H1 (cell line): ENCODE measurements around the gene SPEM3. TPM values are rescaled to one million over a fixed set of nuclear protein-coding genes. Genes with fewer than 3 reads are reported as not detected.

Experiments
- CHD2 ChIP-seq: IDR thresholded peaks from 2 replicates; pipeline ENCODE4 v1.6.1; 2012; ENCODE audit warnings: low read length, improper control_type of control experiment
- CREB1 ChIP-seq: IDR thresholded peaks from 2 replicates; pipeline ENCODE4 v1.6.1; 2012; ENCODE audit warnings: inconsistent platforms
- E2F6 ChIP-seq: IDR thresholded peaks from 2 replicates; pipeline ENCODE4 v1.6.1; 2012; ENCODE audit warnings: inconsistent platforms
- GABPA ChIP-seq: IDR thresholded peaks from 2 replicates; pipeline ENCODE4 v1.6.1; 2011; ENCODE audit warnings: mild to moderate bottlenecking, low read length, moderate library complexity, borderline replicate concordance; ENCODE audit not compliant: insufficient read depth
- JUN ChIP-seq: IDR thresholded peaks from 2 replicates; pipeline ENCODE4 v1.6.1; 2011; ENCODE audit warnings: low read depth, mild to moderate bottlenecking, improper control_type of control experiment, low read length
- MAFK ChIP-seq: IDR thresholded peaks from 2 replicates; pipeline ENCODE4 v1.6.1; 2012; ENCODE audit warnings: low read depth, mild to moderate bottlenecking, improper control_type of control experiment, low read length
- polyA plus RNA-seq, 7 experiments: library from polyadenylated mRNA; depleted of rRNA in 3 of 7; stranded (reverse) in 5 of 7; unstranded in 2 of 7; fragments of >200 nt in 5 of 7; fragments of 200-250 nt in 2 of 7; gene quantifications; 1 replicate in 5 of 7; 2 replicates in 1 of 7; 4 replicates in 1 of 7; pipeline versions ENCODE4 v1.2.1 to v1.2.3, GENCODE V29; 2011 to 2013; ENCODE audit warnings: missing spikeins in 2 of 7, mixed read lengths in 2 of 7
- total RNA-seq: library from RNA; stranded (reverse); fragmentation: NEBNext Ultra II Directional; extraction: Animal tissue kit (Norgen Biotek cat#: 25700); gene quantifications from 2 replicates; pipeline ENCODE4 v1.2.1, GENCODE V29; 2021

Gene SPEM3
- total and polyA plus RNA-seq, 2 of the 8 experiments (the other 6 are each of a cell fraction or from before 2014, with no cell fraction given) = 0.02 TPM; not detected in 1

- TF ChIP-seq E2F6 (no peak), CHD2 (no peak), CREB1 (no peak), JUN (no peak), GABPA (no peak), MAFK (no peak)
Measured at GRCh38 chr17:7417056-7417655, 11.5 kb upstream of the SPEM3 start (continued).
